ENCODE measurements around the gene DPEP1.
"Not testable (repeated sequence)": the region's sequence is repeated elsewhere in the genome, so short reads cannot be mapped to it uniquely, and the experiment has no call there.

The DPEP1 gene

DNA sequence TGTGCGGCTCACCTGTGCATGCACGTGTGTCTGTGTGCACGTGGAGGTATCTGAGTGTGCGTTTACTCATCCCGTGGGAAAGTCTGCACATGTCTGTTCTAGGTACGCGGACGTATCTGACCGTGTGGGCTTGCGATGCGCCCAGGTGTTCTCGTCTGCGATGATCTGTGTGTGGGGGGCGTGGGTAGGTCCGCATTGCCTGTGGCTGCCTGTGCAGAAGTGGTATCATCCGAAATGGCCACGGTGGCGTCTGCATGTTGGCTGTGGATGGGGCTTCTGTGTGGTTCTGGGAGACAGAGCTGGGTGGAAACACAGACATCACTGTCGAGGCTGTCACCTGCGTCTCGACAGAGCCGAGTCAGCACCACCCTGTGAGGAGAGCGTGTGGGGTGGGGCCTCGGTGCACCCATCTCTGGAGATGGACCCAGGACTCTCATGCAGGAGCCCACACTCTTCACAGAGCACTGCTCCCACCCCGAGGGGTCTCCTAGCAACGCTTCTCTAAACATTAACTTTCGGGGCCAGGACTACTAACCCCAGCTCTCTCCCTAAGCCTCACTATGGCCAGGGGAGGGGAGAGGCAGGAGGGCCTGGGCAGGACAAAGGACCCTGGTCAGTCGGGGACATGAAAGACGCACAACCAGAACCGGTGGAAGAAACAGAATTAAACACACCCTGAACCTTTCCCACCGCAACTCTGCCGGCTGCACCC is 8.4 kb downstream of the DPEP1 start:
- DNase-seq = no peak

DNA sequence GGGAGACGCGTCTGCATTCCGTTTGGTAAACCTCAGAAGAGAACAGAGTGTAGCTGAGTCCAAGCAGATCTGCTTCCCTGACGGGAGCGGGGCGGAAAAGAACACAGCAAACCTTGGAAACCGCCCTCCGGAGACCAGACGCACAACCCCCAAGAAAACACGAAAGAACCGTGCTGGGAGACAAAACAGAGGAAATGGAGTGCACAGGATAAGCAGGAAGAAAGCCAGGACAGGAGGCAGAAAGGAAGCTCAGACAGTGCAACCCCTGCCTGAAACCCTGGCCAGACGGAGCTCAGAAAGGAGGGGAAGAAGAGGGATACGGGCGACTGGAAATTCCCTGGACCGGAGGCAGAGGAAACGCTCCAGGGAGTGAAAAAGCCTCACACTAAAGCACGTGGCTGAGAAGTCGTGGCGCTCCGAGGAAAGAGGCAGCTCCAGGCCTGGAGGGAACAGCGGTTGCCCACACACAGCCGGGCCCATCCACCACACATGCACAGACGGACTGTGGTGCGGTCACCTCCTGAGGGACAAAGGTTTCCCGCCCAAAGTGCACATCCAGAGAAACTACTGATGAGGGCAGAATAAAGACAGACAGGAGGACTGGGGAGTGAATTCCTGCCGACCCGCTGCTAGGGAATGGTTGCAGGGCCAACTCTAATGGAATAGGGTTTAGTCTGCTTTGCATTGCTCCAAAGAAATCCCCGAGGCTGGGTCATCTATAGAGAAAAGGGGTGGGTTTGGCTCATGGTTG is 10.2 kb downstream of the DPEP1 start:
- no peak for DNase-seq

DNA sequence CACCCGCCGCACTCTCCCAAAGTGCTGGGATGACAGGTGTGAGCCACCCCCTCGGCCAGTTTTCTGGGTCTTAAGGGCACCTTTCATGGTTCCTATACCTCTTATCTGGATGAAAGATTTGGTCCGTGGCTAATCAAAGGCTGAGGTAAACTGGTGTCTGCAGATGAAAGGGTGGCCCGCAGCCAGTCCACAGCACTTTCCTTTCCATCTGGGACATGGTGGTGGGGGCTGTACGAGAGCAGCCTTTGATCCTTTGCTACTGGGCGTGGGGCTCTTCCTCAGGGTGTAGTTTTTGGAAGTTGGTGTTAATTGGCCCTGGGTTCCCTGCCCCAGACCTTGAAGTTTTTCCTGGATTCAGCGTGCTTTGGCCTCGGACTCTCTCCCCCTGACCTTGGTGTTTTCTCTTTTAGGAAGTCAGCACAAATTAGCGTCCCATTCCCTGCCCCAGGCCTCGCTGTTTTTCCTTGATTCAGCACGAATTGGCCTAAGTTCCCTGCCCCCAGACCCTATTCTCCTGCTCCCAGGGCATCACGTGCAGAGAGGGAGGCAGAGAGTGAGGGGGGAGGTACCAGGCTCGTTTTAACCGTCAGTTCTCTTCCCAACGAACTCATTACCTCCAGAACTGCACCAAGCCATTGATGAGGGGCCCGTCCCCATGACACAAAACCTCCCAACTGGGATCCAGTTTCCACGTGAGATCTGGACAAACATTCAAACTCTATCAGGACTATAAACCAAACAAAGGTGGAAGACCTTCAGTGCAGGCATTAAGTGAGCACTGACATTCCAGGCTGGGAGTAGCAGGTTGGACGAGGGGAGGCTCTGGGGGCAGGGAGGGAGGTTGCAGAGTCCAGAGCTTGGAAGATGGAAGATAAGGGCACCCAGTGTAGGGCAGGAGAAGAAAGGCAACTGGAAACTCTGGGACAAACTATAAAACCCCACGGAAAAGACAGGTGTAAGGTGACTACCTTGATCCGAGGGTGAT is 11.6 kb downstream of the DPEP1 start:
- DNase-seq = no peak

DNA sequence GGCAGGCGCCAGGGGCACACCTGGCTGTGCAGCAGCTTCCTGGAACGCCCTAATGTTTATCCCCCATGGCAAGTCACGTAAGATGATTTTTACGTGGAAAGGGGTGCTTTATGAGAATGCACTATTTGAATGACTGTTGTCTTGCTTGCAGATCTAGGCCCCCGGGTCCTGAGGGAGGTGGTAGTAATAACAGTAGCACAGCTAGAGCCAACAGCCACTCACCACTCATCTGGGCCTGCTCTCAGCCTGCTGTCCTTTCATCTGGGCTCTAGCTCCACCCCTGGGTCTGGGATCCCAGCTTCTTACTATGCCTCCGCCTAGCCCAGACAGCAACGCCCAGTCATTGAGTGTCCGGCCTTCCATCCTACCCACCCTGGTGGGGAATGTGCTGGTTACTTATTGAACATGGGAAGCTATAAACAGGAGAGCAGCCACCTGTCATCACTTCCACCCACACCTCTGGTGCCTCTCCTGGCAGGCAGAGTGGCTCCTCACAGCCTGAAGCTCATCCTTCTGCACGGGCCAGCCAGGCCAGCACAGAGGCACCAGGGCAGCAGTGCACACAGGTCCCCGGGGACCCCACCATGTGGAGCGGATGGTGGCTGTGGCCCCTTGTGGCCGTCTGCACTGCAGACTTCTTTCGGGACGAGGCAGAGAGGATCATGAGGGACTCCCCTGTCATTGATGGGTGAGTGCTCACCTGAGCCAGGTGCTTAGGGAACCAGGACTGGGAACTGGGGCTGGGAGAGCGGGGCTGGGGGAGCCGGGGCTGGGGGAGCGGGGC is 16.6 kb downstream of the DPEP1 start:
- DNase-seq = no peak

DNA sequence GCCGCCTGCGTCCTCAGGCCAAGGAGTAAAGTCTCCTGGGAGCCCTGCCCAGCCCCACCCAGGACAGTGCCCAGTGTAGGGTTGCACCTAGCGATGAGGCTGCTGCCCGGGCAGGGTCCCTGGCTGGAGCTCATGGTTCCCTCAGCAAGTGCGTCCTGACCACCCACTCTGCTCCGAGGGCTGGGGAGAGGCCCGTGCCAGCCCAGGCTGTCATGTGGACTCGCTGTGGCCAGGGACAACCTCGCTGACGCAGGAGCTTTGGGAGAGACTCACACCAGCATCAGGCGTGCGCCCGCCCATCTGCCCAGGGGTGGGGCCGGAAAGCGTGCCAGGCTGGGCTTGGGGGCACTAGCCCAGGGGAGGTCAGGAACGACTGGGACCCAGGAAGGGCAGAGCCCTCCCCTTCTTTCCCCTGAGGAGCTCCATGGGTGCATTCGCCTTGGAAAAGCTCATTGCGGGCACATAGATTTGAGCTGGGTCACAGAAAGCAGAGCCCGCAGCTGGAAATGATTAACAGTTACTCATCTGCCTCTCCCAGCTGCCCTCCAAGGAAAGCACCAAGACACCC is 19.7 kb downstream of the DPEP1 start:
- no peak for DNase-seq

DNA sequence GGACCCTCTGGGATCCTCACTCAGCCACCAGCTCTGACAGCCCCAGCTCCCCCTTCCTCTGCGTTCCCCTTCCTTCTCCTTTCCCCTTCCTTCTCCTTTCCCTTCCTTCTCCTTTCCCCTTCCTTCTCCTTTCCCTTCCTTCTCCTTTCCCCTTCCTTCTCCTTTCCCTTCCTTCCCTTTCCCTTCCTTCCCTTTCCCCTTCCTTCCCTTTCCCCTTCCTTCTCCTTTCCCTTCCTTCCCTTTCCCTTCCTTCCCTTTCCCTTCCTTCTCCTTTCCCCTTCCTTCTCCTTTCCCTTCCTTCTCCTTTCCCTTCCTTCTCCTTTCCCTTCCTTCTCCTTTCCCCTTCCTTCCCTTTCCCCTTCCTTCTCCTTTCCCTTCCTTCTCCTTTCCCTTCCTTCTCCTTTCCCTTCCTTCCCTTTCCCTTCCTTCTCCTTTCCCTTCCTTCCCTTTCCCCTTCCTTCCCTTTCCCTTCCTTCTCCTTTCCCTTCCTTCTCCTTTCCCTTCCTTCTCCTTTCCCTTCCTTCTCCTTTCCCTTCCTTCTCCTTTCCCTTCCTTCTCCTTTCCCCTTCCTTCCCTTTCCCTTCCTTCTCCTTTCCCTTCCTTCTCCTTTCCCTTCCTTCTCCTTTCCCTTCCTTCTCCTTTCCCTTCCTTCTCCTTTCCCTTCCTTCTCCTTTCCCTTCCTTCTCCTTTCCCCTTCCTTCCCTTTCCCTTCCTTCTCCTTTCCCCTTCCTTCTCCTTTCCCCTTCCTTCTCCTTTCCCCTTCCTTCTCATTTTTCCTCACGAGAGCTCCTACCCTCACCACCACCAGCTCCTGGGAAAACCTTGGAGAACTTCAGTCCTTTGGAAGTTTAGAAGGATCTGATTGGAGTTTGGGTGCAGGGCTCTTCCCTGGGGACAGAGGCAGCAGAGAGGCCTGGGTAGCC is 21.3 kb downstream of the DPEP1 start:
- DNase-seq = not testable (repeated sequence)

DNA sequence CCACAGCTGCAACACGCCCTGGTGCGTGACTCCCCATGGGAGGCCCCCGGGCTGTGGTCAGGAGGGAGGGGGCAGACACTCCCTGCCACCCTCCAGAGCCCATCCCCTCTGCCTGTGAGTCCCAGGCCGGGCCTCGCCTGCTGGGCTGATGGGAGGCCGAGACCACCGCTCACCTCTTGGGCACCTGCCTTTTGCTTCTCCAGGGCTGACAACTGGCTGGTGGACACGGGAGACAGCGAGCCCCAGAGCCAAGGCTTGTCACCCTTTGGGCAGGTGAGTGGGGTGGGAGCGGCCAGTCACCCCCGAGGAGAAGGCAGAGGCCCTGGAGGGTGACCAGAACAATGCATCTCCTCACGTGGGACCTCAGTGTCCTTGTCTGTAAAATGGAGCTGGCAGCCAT is 23.2 kb downstream of the DPEP1 start:
- DNase-seq = no peak

DNA sequence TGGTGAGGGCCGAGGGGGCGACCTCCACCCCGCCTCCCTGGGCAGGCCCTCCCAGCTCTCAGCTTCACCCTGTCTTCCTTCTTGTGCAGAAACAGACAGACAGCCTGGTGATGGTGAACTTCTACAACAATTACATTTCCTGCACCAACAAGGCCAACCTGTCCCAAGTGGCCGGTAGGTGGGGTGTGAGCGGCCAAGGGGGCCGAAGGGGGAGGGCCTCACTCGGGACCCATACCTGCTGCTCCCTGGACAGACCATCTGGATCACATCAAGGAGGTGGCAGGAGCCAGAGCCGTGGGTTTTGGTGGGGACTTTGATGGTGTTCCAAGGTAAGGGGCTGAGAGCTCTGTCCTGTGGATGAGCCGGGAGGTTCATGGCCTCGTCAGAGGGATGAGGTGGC is 23.9 kb downstream of the DPEP1 start:
- DNase-seq = no peak

DNA sequence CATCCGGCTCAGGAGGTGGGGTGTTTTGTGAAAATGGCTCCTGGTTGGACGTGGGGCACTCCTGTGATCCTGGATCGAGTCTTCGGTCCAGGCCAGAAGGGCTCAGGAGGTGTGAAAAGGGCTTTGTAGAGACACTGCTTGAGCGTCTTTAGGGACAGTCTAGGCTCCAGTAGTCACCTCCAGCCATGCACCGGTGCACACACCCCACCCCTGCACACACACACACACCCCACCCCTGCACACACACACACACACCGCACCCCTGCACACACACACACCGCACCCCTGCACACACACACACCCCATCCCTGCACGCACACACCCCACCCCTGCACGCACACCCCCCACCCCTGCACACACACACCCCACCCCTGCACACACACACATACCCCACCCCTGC is 25.0 kb downstream of the DPEP1 start:
- DNase-seq = no peak

DNA sequence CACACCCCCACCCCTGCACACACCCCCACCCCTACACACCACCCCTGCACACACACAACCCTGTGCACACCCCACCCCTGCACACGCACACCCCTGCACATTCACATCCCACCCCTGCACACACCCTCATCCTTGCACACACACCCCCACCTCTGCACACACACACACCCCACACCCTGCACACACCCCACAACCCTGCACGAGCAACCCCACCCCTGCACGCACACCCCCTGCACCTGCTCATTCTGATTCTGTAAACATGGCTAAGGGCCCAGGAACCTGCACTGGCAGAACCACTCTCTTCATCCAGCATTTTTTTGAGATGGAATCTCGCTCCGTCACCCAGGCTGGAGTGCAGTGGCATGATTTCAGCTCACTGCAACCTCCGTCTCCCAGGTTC is 25.9 kb downstream of the DPEP1 start:
- DNase-seq = no peak

DNA sequence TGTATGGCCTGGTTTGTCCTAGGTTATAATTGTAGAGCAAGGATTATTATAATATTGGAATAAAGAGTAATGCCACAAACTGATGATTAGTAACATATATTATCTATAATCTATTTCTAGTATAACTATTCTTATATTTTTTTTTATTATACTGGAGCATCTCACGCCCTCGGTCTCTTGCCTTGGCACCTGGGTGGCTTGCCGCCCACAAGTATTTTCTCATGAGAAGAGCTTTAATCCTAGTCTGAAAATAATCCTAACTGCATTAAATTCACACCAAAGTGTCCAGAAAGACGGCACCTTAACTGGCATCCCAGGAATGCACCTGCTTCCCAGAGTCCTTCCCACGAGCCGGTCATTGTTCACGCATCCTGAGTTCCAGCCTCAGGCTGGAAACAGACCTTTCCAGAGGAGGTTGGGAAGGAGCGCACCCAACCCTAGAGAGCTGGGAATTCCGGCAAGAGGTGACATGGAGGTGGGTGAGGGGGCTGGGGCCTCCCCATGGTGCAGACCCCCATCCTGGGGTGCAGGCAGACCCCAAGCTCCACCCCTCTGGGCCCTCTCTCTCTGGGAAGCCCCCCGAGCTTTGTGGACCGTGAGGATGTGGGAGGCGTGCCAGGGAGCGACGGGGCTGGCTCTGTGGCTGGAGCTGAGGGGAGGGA is 28.1 kb downstream of the DPEP1 start:
- no peak for DNase-seq

DNA sequence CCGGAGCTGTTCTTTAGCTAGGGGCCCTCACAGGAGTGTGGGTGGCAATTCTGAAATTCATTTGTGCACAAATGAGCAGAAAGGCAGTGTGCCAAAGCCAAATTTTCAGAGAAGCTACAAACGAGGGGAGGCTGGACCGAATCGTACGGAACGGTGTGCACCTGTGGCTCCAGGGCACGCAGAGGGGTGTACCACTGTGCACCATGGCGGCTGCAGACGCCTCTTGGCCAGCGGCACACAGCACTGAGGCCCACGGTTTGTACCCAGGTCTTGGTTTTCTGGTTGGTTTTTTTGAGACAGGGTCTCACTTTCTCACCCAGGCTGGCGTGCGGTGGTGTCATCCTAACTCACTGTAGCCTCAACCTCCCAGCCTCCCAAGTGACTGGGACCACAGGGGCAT is 29.1 kb downstream of the DPEP1 start:
- no peak for DNase-seq

DNA sequence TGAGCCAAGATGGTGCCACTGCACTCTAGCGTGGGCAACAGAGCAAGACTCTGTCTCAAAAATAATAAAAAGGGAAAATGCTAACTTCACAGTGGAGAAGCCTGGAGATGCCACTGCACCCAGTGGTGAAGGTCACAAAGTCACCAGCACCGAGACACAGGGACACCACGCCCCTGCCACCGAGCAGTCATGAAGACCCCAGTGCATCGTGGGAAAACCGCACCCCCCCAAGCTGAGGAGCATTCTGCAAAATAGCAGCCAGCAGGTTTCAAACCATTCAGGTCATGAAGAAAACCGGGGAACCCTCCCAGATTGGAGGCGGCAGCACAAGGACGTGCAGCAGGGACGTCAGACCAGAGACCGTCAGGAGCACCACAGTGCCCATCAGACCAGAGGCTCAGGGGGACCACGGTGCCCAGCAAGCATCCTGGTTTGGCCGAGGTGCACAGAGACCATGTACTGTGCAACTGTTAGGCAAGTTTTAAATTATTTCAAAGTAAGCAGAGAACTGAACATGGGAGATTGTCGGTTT is 30.4 kb downstream of the DPEP1 start:
- no peak for DNase-seq

DNA sequence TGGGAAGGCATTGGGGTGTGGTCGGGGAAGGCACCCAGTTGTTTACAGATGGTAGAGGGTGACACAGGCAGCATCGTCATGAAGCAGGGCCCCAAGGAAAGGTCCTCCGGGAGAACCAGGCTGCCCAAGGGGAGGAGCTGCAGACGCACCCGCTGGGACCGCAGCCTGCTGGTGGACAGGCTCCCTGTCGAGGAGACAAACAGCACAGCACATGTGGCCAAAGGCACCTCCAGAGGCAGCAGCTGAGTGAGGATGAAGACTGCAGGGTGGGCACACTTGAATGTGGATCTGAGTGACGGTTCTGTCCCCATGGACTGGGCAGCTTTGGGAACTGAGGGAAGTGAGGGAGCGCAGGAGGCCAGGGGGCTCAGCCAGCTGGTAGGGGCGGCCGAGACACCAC is 31.7 kb downstream of the DPEP1 start:
- DNase-seq = no peak

DNA sequence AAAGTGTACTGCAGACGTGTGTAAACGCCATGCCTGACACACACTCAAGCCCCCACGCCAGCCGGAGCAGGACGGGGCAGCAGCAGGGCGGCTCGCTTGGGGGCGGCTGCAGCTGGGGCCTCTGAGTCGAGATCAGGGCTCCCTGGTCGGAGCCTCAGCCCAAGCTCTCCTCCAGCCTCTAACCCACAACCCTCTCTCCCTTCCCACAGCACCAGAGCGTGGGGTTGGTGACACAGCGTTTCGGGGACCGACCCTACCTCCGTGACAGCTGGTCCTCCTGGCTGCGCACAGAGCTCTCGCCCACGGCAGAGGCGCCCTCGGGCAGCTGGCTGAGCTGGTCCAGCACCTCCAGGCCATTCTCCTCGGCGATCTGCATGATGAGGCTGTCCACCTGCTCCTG is 32.8 kb downstream of the DPEP1 start:
- DNase-seq = no peak

DNA sequence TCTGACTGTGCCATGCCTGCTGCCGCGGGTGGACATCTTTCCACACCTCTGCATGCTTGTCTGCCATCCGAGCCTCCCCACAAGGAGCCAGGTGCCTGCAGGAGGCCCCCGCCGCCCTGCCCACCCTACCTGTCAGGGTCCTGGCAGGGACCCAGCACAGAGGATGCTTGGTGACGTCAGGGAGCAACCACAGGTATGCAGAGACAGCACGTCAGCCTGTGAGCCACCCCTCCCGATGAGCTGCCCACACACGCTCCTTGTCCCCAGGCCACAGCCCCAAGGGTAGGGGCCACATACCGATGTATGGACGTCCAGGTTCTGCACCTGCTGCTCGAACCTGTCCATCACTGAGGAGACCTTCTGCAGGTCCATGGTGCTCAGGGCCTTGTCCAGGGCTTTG is 33.5 kb downstream of the DPEP1 start:
- DNase-seq = no peak

DNA sequence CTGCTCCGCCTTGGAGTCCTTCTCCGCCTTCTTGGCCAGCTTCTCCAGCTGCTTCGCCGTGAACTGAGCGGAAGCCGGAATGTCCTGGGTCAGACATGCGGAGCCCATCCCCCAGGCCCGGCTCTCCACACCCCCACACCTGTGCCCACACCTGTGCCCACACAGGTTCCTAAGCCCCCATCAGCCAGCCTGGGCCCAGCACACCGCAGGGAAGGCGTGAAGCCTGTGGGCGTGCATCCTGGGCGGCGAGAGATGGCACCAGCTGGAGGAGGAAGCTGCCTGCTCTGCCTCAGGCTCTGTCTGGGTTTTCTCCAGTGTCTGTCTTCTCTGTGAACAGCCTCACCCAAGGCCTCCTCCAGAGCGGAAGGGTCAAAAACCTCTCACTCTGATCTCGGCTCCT is 38.1 kb downstream of the DPEP1 start:
- DNase-seq = no peak

DNA sequence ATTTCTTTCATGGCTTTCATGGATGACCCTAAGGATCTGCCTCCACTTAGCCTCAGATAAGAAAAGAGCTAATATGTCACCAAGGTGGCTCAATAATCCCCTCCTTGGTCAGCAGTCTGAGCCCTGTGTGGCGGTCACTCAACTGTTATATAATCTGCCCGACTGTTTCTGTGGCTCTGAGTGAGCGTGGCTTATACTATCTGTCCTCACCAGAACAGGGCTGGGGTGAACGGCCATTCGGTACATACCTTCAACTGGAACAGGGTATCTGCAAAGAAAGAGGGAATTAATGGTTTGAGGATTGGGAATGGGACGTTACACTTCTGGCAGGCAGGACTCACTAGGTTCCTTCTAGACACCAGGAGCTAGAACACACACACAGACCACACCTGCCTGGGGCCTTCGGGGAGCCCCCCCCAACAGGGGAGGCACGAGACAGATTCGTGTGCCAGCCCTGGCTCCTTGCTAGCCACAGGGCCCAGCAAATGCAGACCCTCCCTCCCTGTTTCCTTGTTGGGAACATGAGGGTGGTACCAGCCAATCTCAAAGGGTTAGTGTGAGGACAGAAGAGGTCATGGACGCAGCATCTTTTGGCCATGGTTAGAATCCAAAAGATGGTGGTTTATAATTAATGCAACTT is 40.3 kb downstream of the DPEP1 start:
- no peak for DNase-seq

DNA sequence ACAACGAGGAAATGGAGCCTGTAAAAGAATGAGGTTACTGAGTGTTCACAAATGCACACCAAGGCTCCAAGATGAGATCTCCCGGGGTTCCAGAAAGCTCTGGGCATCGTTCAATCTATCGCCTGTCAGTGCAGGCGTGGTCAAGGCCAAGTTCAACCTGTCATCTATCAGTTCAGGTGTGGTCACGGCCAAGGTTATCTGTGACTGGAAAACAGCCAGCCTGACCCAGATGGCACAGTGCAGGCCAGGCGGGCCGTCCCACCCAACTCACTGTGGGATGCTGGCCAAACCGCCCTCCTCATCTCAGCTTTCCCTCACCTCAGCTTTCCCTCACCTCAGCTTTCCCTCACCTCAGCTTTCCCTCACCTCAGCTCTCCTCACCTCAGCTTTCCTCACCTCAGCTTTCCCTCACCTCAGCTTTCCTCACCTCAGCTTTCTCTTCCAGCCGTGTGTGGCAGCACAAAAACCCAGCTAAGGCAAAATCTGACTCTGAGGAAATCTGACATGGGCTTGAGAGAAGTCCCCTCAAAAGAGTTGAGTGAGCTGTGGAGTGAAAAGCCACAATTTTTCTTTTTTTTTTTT is 41.7 kb downstream of the DPEP1 start:
- no peak for DNase-seq
